Measurements from ENCODE around the gene CAPN11.

DNA sequence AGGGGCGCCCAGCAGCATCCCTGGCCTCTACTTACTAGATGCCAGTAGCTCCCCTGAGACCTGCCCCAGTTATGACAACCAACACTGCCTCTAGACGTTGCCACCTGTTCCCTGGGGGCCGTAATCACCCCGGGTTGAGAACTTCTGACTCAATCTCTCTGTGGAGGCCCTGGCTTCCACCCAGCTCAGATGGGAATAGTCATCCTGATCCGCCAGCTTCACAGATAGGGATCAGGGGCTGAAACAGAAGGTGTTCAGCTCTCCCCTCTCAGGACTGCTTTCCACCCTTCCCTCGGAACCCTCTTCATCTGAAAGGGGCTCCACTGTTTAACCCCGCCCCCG lies 3.3 kb downstream of the CAPN11 start:
- TF ChIP-seq, protein P1, sequence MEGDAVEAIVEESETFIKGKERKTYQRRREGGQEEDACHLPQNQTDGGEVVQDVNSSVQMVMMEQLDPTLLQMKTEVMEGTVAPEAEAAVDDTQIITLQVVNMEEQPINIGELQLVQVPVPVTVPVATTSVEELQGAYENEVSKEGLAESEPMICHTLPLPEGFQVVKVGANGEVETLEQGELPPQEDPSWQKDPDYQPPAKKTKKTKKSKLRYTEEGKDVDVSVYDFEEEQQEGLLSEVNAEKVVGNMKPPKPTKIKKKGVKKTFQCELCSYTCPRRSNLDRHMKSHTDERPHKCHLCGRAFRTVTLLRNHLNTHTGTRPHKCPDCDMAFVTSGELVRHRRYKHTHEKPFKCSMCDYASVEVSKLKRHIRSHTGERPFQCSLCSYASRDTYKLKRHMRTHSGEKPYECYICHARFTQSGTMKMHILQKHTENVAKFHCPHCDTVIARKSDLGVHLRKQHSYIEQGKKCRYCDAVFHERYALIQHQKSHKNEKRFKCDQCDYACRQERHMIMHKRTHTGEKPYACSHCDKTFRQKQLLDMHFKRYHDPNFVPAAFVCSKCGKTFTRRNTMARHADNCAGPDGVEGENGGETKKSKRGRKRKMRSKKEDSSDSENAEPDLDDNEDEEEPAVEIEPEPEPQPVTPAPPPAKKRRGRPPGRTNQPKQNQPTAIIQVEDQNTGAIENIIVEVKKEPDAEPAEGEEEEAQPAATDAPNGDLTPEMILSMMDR (conservative IDR thresholded peaks at IDR 0.05; ENCODE audit: low read depth in 2 of 2), result no peak
- TF ChIP-seq EZH2 (IDR thresholded peaks at IDR 0.05; ENCODE audit: low read depth, unreplicated experiment) (no peak), POLR2AphosphoS5 (IDR thresholded peaks at IDR 0.05; ENCODE audit: low read depth) (no peak), EZH2phosphoT487 (IDR thresholded peaks at IDR 0.05; ENCODE audit: unreplicated experiment) (no peak), ZNF462 (CRISPR knock-in tag; IDR thresholded peaks at IDR 0.05) (no peak), JUNB (IDR thresholded peaks at IDR 0.05; ENCODE audit: unreplicated experiment) (no peak), ZNF114 (CRISPR knock-in tag; IDR thresholded peaks at IDR 0.05) (no peak), STAT1 (IDR thresholded peaks at IDR 0.05; ENCODE audit: unreplicated experiment) (no peak), CREB1 (CRISPR knock-in tag; IDR thresholded peaks at IDR 0.05; ENCODE audit: low read depth) (no peak), NANOG (IDR thresholded peaks at IDR 0.05; ENCODE audit: borderline replicate concordance) (no peak), ZNF331 (CRISPR knock-in tag; IDR thresholded peaks at IDR 0.05; ENCODE audit: low read depth) (no peak)
- TF ChIP-seq, protein P2, sequence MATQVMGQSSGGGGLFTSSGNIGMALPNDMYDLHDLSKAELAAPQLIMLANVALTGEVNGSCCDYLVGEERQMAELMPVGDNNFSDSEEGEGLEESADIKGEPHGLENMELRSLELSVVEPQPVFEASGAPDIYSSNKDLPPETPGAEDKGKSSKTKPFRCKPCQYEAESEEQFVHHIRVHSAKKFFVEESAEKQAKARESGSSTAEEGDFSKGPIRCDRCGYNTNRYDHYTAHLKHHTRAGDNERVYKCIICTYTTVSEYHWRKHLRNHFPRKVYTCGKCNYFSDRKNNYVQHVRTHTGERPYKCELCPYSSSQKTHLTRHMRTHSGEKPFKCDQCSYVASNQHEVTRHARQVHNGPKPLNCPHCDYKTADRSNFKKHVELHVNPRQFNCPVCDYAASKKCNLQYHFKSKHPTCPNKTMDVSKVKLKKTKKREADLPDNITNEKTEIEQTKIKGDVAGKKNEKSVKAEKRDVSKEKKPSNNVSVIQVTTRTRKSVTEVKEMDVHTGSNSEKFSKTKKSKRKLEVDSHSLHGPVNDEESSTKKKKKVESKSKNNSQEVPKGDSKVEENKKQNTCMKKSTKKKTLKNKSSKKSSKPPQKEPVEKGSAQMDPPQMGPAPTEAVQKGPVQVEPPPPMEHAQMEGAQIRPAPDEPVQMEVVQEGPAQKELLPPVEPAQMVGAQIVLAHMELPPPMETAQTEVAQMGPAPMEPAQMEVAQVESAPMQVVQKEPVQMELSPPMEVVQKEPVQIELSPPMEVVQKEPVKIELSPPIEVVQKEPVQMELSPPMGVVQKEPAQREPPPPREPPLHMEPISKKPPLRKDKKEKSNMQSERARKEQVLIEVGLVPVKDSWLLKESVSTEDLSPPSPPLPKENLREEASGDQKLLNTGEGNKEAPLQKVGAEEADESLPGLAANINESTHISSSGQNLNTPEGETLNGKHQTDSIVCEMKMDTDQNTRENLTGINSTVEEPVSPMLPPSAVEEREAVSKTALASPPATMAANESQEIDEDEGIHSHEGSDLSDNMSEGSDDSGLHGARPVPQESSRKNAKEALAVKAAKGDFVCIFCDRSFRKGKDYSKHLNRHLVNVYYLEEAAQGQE (IDR thresholded peaks at IDR 0.05; ENCODE audit: unreplicated experiment), result no peak
- TF ChIP-seq, protein P3, sequence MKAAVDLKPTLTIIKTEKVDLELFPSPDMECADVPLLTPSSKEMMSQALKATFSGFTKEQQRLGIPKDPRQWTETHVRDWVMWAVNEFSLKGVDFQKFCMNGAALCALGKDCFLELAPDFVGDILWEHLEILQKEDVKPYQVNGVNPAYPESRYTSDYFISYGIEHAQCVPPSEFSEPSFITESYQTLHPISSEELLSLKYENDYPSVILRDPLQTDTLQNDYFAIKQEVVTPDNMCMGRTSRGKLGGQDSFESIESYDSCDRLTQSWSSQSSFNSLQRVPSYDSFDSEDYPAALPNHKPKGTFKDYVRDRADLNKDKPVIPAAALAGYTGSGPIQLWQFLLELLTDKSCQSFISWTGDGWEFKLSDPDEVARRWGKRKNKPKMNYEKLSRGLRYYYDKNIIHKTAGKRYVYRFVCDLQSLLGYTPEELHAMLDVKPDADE (IDR thresholded peaks at IDR 0.05), result no peak

Data from GM23338 (cell line).